HFFc6 (cell line): Measurements from ENCODE around the gene TRAF7. TPM values are rescaled to one million over a fixed set of nuclear protein-coding genes. Genes with fewer than 3 reads are reported as not detected.
"Not testable (repeated sequence)": the region's sequence is repeated elsewhere in the genome, so short reads cannot be mapped to it uniquely, and the experiment has no call there.

Source experiments
- DNase-seq: peaks from one replicate; pipeline ENCODE4 v3.0.0-alpha.2; 2018
- H3K27ac Mint-ChIP-seq: 2 replicates; pipeline ENCODE4 v1.8.0; 2020; ENCODE audit warnings: mild to moderate bottlenecking, mixed read lengths
- H3K27me3 Mint-ChIP-seq: 2 replicates; pipeline ENCODE4 v1.8.0; 2021; ENCODE audit warnings: mild to moderate bottlenecking, moderate library complexity, mixed read lengths; ENCODE audit not compliant: insufficient read depth
- H3K36me3 Mint-ChIP-seq: 2 replicates; pipeline ENCODE4 v1.8.0; 2021; ENCODE audit warnings: low read depth, mixed read lengths
- H3K4me1 Mint-ChIP-seq: 2 replicates; pipeline ENCODE4 v1.8.0; 2020; ENCODE audit warnings: low read depth, mixed read lengths
- H3K4me3 Mint-ChIP-seq: 2 replicates; pipeline ENCODE4 v1.8.0; 2020; ENCODE audit warnings: mild to moderate bottlenecking, moderate library complexity, mixed read lengths
- H3K9me3 Mint-ChIP-seq: 2 replicates; pipeline ENCODE4 v1.8.0; 2020; ENCODE audit warnings: mild to moderate bottlenecking, mixed read lengths
- total RNA-seq, 6 experiments: library from RNA; stranded (reverse); fragmentation: NEBNext Ultra II Directional; extraction: Animal tissue kit (Norgen Biotek cat#: 25700); gene quantifications; 2 replicates in 1 of 6; 3 replicates in 5 of 6; pipeline ENCODE4 v1.2.3, GENCODE V29; 2021
- TF ChIP-seq, protein P1 (sequence below): fragments of 200-600 bp; sonication (generic); IDR thresholded peaks from 2 replicates; pipeline ENCODE4 v1.5.0; 2021; ENCODE audit warnings: antibody characterized with exemption, mild to moderate bottlenecking

The TRAF7 gene
- total RNA-seq, 6 experiments from 2014 or later, result 81.4 to 88.3 (median 85.3) TPM

DNA sequence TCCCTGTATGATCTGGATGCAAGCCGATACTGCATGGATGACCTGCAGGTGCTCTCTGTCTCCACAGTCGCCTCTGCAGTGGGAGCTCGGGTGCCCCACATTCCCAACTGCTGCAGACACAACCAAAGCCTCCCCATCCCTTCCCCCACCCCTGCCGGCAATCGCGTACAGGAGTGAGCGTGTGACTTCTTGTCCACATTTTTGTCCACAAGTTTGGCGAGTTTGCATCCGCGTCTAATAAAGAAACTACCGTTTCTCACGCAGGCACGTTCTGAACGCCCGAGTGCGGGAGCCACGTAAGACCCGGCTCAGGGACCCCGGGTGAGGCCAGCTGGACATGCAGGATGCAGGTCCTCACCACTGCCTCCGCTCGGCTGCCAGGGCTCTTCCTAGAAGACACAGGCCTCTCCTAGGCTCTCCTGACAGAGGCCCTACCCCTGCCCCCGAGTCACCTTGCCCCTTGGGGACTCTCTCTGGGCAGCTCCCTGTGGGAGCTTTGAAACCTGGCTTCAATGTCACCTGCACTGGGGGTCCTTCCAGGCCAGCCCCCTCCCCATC, 25.6 kb upstream of the TRAF7 start:
- not testable (repeated sequence) for H3K36me3 Mint-ChIP-seq, H3K27me3 Mint-ChIP-seq, H3K9me3 Mint-ChIP-seq
- peak overlapping the region; percentile 82 for H3K27ac Mint-ChIP-seq
- H3K4me3 Mint-ChIP-seq, result peak overlapping the region; percentile 73
- DNase-seq, result peak; percentile 30
- peaks cover 50% of the 10 kb centered on the region for H3K4me1 Mint-ChIP-seq

DNA sequence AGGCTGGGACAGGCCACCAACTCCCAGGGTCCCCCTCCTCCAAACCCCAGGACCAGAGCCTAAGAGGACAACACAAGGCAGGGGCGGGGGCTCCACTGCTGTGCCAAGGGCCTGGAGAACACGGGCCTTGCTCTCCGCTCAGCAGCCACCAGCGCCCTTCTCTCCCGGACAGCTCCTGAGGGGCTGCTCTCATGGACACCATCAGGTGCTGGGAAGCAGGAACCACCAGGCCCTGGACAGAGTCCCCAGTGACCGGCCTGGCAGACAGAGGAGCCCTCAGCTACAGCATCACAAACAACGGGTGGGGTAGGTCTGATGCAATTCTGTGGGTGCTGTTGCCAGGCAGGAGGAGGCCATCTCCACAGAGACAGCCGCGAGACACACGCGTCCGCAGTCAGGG, 21.8 kb upstream of the TRAF7 start:
- Mint-ChIP-seq H3K27ac (peak overlapping the region; percentile 60), H3K4me3 (peak overlapping the region; percentile 74), H3K4me1 (peaks cover 25% of the 10 kb centered on the region)
- H3K36me3 Mint-ChIP-seq, H3K9me3 Mint-ChIP-seq, H3K27me3 Mint-ChIP-seq, DNase-seq: not testable (repeated sequence)

DNA sequence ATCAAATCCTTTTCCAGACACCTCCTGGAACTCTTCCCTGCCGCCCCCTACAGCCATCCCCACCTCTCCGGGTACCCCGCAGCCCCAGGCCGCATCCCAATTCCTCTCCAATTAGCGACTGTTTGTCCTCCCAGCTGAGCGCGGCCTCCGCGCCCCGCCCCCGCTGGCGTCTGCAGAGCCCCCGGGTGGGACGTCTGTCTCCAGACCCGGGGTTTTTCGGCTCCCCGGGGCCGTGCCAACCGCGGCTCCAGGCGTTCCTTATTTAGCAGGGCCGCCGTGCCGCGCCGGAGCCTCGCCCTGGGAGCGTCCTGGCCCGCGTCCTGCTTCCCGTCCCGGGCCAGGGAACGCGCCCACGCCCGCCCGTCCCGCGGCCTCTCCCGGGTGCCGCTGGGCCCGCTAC, 20.5 kb upstream of the TRAF7 start:
- H3K9me3 Mint-ChIP-seq, DNase-seq, H3K36me3 Mint-ChIP-seq, H3K27ac Mint-ChIP-seq, H3K27me3 Mint-ChIP-seq: not testable (repeated sequence)
- H3K4me3 Mint-ChIP-seq, result peak overlapping the region; percentile 89
- peaks cover 14% of the 10 kb centered on the region for H3K4me1 Mint-ChIP-seq

DNA sequence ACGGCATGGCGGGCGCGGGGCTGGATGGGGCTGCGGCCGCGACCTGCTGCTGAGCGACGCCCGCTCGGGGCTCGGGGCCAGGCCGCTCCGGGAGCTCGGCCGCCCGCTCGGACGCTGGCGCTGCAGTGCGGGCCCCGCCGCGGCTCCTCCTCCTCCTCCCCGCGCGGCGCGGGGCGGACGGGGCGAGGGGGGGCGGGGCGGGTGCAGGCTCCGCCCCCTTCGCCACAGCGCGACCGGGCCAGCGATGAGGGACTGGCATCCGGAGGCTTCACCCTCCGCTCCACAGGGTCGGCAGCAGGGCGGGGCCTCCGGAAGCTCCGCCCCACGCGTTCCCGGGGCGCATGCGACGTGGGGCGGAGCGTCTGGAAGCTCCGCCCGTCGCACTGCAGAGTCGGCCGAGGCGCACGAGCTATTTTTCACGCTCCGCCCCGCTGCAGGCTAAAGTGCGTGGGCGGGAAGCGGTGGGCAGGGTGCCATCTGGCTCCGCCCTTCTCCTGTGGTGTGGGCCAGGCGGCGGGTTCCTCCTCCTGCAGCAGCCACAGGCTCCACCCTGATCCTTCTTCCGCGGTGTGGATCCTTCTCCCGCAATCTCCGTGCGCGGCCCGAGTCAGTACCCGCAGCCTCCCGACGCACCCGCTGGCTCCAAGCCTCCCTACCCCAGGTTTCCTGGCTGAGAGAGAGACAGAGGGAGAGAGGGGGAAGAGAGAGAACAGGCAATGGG, 19.7 kb upstream of the TRAF7 start, which contains the start of gene PKD1:
TSS of gene PKD1 (minus strand) at position 129 of the 721 bp plus-strand sequence. CDS start 209 bp downstream, outside the sequence.
- not testable (repeated sequence) for H3K9me3 Mint-ChIP-seq, H3K27me3 Mint-ChIP-seq, H3K36me3 Mint-ChIP-seq
- Mint-ChIP-seq H3K4me1 (peaks cover 18% of the 10 kb centered on the region), H3K4me3 (peak within 1 kb of the TSS; percentile 89), H3K27ac (peak within 1 kb of the TSS; percentile 79)
- DNase-seq, result peak; percentile 93

DNA sequence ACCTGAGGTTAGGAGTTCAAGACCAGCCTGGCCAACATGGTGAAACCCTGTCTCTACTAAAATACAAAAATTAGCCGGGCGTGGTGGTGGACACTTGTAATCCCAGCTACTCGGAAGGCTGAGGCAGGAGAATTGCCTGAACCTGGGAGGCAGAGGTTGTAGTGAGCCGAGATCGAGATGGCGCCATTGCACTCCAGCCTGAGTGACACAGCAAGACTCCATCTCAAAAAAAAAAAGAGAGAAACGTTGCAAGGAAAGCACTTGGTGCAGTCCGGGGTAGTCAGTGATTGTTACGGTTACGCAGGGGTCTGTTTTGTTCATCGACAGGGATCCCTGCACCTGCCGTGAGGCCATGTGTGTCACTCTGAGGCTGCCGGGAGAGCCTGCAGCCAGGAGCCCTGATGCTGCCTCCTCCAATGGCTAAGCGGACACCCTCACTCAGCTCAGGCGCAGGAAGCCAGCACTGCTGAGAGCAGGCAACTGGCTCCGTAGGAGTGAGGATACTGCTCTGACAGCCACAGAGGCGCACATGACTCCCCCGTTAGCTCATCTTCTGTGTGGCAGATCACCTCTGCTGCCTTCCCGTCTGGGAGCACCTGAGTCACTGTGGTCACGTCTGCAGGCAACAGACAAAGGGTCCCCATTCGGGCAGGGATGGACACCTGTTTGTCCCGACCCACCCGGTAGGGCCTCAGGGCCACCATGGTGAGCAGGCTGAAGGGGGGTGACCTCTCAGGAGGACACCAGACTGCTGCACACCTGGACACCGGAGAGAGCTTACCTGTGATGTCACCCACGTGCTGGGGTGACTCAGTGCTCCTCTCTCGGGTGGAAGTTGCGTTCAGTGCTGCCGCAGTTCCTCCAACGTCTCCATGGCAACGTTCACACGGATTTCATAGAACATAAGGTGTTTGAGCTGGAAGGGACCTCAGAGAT, 12.4 kb upstream of the TRAF7 start:
- Mint-ChIP-seq H3K4me1 (peaks cover 9% of the 10 kb centered on the region), H3K4me3 (no peak overlapping the region), H3K27me3 (peaks cover 6% of the 10 kb centered on the region), H3K27ac (no peak overlapping the region), H3K36me3 (no peaks in the 10 kb centered on the region), H3K9me3 (no peaks in the 10 kb centered on the region)
- no peak for DNase-seq
- TF ChIP-seq, protein P1, sequence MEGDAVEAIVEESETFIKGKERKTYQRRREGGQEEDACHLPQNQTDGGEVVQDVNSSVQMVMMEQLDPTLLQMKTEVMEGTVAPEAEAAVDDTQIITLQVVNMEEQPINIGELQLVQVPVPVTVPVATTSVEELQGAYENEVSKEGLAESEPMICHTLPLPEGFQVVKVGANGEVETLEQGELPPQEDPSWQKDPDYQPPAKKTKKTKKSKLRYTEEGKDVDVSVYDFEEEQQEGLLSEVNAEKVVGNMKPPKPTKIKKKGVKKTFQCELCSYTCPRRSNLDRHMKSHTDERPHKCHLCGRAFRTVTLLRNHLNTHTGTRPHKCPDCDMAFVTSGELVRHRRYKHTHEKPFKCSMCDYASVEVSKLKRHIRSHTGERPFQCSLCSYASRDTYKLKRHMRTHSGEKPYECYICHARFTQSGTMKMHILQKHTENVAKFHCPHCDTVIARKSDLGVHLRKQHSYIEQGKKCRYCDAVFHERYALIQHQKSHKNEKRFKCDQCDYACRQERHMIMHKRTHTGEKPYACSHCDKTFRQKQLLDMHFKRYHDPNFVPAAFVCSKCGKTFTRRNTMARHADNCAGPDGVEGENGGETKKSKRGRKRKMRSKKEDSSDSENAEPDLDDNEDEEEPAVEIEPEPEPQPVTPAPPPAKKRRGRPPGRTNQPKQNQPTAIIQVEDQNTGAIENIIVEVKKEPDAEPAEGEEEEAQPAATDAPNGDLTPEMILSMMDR, result no peak

DNA sequence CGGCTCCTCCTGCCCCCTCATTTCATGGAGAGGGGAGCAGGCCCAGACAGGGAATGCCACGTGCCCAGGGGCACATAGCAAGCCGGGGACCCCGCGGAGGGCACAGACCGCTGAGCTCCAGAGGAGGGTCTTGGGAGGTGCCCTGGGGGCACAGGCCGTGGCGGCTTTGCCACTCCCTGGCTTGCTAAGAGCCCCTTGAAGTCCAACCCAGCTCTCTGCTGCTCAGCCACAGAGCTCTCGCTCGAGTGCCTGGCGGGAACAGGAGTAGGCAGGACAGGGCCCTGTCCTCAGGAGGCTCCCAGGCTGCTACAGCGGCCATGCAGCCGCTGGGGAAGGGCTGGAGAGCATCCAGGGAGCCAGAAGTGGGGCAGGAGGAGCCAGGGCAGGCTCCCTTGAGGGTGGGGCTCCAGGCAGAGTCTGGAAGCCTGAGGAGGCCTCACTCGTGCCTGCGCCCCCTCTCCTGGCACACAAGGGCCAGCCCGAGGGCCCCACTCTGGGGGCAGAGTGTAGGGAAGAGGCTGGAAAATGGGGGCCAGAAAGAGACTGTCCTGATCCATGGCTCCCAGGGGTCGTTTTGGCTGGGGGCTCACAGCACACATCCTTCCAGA, 11.6 kb upstream of the TRAF7 start:
- Mint-ChIP-seq H3K4me1 (peaks cover 9% of the 10 kb centered on the region), H3K27ac (no peak overlapping the region), H3K27me3 (peaks cover 4% of the 10 kb centered on the region), H3K4me3 (no peak overlapping the region), H3K9me3 (no peaks in the 10 kb centered on the region), H3K36me3 (no peaks in the 10 kb centered on the region)
- DNase-seq, result no peak
- TF ChIP-seq, protein P1, result no peak

DNA sequence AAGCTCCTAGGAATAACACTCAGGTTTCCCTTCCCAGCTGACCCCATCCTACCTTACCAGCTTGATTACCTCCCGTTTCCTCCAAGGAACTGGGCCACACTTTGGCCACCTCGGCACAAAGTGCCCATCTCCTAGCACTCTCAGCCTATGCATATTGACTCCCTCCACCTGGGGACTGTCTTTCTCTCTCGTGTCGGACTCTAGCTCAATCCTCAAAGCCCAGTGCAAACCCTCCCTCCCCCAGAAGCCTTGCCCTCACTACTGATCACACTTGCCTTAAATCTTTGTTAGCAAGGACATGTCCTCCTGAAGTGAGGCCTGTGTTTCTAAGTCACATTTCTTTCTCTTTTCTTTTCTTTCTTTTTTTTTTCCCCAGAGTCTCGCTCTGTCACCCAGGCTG, 9.7 kb upstream of the TRAF7 start:
- H3K4me3 Mint-ChIP-seq, result no peak overlapping the region
- H3K27me3 Mint-ChIP-seq, result peaks cover 8% of the 10 kb centered on the region
- no peak for DNase-seq
- H3K9me3 Mint-ChIP-seq, result no peaks in the 10 kb centered on the region
- H3K4me1 Mint-ChIP-seq, result peaks cover 16% of the 10 kb centered on the region
- no peaks in the 10 kb centered on the region for H3K36me3 Mint-ChIP-seq
- TF ChIP-seq, protein P1, result no peak
- no peak overlapping the region for H3K27ac Mint-ChIP-seq
